Neutrophil (primary cell): ENCODE results near the gene SIM1.

ENCODE experiments used
- H3K27ac ChIP-seq: fragments of 200-600 bp; sonication (generic); 2 replicates; pipeline ENCODE4 v1.5.1; 2016; ENCODE audit warnings: mild to moderate bottlenecking, moderate library complexity
- H3K27me3 ChIP-seq: fragments of 200-600 bp; sonication (generic); 2 replicates; pipeline ENCODE4 v1.6.0; 2016; ENCODE audit warnings: mild to moderate bottlenecking
- H3K36me3 ChIP-seq: fragments of 200-600 bp; sonication (generic); 2 replicates; pipeline ENCODE4 v1.5.1; 2017
- H3K4me1 ChIP-seq, 2 experiments: fragments of 200-600 bp in 1 of 2; sonication (generic) in 1 of 2; 1 replicate in 1 of 2; 2 replicates in 1 of 2; pipeline versions ENCODE4 v1.5.1 to v1.6.1; 2013 to 2016; ENCODE audit warnings: low read depth in 1 of 2, low read length in 1 of 2, mild to moderate bottlenecking in 1 of 2, moderate library complexity in 1 of 2; ENCODE audit not compliant: control insufficient read depth in 1 of 2, insufficient read depth in 1 of 2
- H3K4me3 ChIP-seq, 2 experiments: fragments of 200-600 bp in 1 of 2; sonication (generic) in 1 of 2; 1 replicate in 1 of 2; 2 replicates in 1 of 2; pipeline ENCODE4 v1.5.1; 2013 to 2016; ENCODE audit warnings: low read depth in 1 of 2, low read length in 1 of 2, mild to moderate bottlenecking in 1 of 2, moderate library complexity in 1 of 2
- H3K9me3 ChIP-seq: fragments of 200-600 bp; sonication (generic); 2 replicates; pipeline ENCODE4 v1.5.1; 2016
- CTCF ChIP-seq: fragments of 200-600 bp; sonication (generic); IDR thresholded peaks from 2 replicates; pipeline ENCODE4 v1.5.1; 2016; ENCODE audit warnings: antibody characterized with exemption

SIM1 gene

DNA sequence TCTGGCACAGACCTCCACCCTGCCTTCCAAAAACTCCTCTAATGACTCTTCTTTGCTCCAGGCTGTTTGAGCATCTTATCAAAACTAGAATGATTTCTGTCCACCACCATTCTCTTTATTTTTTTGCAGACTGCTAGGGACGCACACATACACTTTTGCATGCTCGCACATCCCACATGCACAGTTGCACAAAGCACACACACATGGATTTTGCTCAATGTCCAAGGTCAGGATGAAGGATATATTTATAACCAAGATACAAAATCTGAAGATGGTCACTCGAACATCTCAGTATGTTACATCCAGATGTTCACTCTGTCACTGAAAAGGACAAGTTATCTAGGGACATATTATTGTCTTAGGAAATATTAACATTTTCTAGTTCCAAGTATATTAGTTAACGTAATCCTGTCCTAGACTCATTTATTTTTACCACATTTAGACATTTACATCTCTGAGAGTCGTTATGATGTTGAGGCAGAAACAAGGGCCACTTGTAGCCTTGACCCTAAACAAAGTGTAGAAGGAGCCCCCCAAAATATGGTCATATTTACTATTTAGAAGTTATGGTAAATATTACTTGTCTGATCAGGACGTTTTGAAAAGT lies 3.4 kb upstream of the SIM1 start:
- Histone ChIP-seq H3K27ac (no peak overlapping the region), H3K9me3 (no peaks in the 10 kb centered on the region), H3K27me3 (peaks cover 100% of the 10 kb centered on the region), H3K4me3 (no peak overlapping the region), H3K4me1 (peaks cover 5 to 10% of the 10 kb centered on the region in 2 experiments), H3K36me3 (no peaks in the 10 kb centered on the region)
- no peak for TF ChIP-seq CTCF

GRCh38 chr6:100467129-100468015 lies 2.7 kb upstream of the SIM1 start:
- Histone ChIP-seq H3K36me3 (no peaks in the 10 kb centered on the region), H3K27me3 (peaks cover 100% of the 10 kb centered on the region), H3K9me3 (no peaks in the 10 kb centered on the region), H3K4me3 (no peak overlapping the region), H3K4me1 (peaks cover 5 to 10% of the 10 kb centered on the region in 2 experiments), H3K27ac (no peak overlapping the region)
- no peak for TF ChIP-seq CTCF

- Histone ChIP-seq H3K27ac (no peak overlapping the region), H3K36me3 (no peaks in the 10 kb centered on the region), H3K9me3 (no peaks in the 10 kb centered on the region), H3K4me1 (peaks cover 5 to 10% of the 10 kb centered on the region in 2 experiments), H3K27me3 (peaks cover 100% of the 10 kb centered on the region), H3K4me3 (no peak overlapping the region)
- no peak for TF ChIP-seq CTCF
These were observed 1.8 kb upstream of the SIM1 start for GRCh38 chr6:100466410-100467128.

DNA sequence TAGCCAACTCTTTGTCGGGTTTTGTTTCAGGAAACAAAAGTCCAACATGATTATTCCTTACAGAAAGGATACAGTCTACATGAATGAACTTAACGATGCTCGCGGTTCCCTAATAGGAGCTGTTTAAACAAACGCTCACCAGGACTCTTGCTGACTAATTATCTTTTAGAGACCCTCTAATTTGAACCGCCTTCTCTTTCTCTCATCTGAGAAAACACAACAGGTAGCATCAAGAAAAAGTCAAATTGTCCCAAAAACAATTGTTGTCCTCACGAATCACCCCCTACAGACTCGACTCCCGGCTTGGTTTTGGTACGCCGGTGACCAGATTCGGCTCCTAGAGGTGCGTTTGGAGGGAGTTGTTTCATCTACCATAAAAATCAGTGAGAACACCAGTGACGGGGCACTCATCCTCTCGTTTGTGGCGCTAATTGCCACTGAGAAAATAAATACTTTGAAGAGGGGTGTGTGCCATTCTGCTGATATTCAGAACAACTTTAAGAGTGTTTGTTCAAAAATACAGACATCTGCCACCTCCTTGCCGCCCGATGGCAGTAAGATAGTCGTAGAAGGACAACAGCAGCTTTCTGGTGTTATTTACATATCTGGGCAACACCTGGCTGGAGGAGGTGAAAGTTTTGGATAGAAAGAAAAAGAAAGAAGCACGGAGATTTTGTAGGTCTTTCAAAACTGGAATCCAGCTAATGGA lies 1.1 kb upstream of the SIM1 start:
- H3K27ac ChIP-seq = no peak overlapping the region
- H3K4me1 ChIP-seq = peaks cover 5 to 10% of the 10 kb centered on the region in 2 experiments
- H3K9me3 ChIP-seq = no peaks in the 10 kb centered on the region
- no peak overlapping the region for H3K4me3 ChIP-seq
- H3K27me3 ChIP-seq = peaks cover 100% of the 10 kb centered on the region
- no peaks in the 10 kb centered on the region for H3K36me3 ChIP-seq
- no peak for TF ChIP-seq CTCF

GRCh38 chr6:100464162-100464851 lies 414 bp downstream of the SIM1 start:
- H3K9me3 ChIP-seq = no peaks in the 10 kb centered on the region
- H3K27ac ChIP-seq = no peak overlapping the region
- peaks cover 100% of the 10 kb centered on the region for H3K27me3 ChIP-seq
- H3K36me3 ChIP-seq = no peaks in the 10 kb centered on the region
- H3K4me3 ChIP-seq = no peak overlapping the region
- no peak for TF ChIP-seq CTCF
- H3K4me1 ChIP-seq = peaks cover 5 to 10% of the 10 kb centered on the region in 2 experiments
